ENCODE measurements around the gene HOXC4. TPM values are rescaled to one million over a fixed set of nuclear protein-coding genes. Genes with fewer than 3 reads are reported as not detected.
A peak's percentile ranks its signal among the peaks of the same experiment; 100 is the strongest.
"Not testable (repeated sequence)": the region's sequence is repeated elsewhere in the genome, so short reads cannot be mapped to it uniquely, and the experiment has no call there.

Gene HOXC4
- total and polyA plus RNA-seq, 10 donors: 0.49 to 2.6 (median 1.4) TPM

- H3K36me3 ChIP-seq; intact Hi-C loops (cut with DNase I; ENCODE audit: low total_unique reads); H3K9me3 ChIP-seq: not testable (repeated sequence)
- WGBS, 5 donors: 7 to 15% (median 9%) methylated on average over 33 to 35 of the region's 35 CpGs
- Histone ChIP-seq H3K4me1 (peaks cover 0 to 14% (median 8%) of the 10 kb centered on the region in 6 donors), H3K4me3 (peak overlapping the region in 7 of 8 donors; percentile 13 to 63 (median 26)), H3K27ac (peak overlapping the region; percentile 42 to 85 (median 76)), H3K27me3 (replicated peaks in 1 of 7) (peaks cover 0 to 22% (median 0%) of the 10 kb centered on the region in 7 donors)
- TF ChIP-seq POLR2AphosphoS5 (IDR thresholded peaks at IDR 0.05): peak in 1 of 3 donors; percentile 49
- peak; percentile 84 for DNase-seq
Observed at GRCh38 chr12:54081581-54082396, 28.2 kb downstream of the HOXC4 start.

- intact Hi-C loops (cut with DNase I; ENCODE audit: low total_unique reads): no loop called here
- WGBS, 5 donors: 1 to 4% (median 2%) methylated on average over 16 to 33 of the region's 36 CpGs
- Histone ChIP-seq H3K9me3 (no peaks in the 10 kb centered on the region), H3K36me3 (no peaks in the 10 kb centered on the region), H3K4me1 (peaks cover 0 to 14% (median 8%) of the 10 kb centered on the region in 6 donors), H3K4me3 (peak overlapping the region in 5 of 8 donors; percentile 13 to 63 (median 27)), H3K27ac (peak overlapping the region in 7 of 8 donors; percentile 69 to 85 (median 80)), H3K27me3 (replicated peaks in 1 of 7) (peaks cover 0 to 22% (median 0%) of the 10 kb centered on the region in 7 donors)
- TF ChIP-seq CTCF (IDR thresholded peaks at IDR 0.05 in 8 of 11, conservative IDR thresholded peaks at IDR 0.05 in 3 of 11): no peak
- TF ChIP-seq POLR2AphosphoS5 (IDR thresholded peaks at IDR 0.05): peak in 2 of 3 donors; percentile 26 to 48
- DNase-seq: peak; percentile 83
Observed at GRCh38 chr12:54082397-54082892, 28.8 kb downstream of the HOXC4 start.

GRCh38 chr12:54088011-54088410 lies 34.4 kb downstream of the HOXC4 start:
- H3K4me1 ChIP-seq; H3K27ac ChIP-seq; DNase-seq; H3K4me3 ChIP-seq; intact Hi-C loops (cut with DNase I; ENCODE audit: low total_unique reads); H3K36me3 ChIP-seq; H3K9me3 ChIP-seq: not testable (repeated sequence)
- H3K27me3 ChIP-seq (replicated peaks in 1 of 7): peaks cover 0 to 50% (median 2%) of the 10 kb centered on the region in 7 donors

GRCh38 chr12:54089465-54089864 lies 35.8 kb downstream of the HOXC4 start:
- H3K4me1 ChIP-seq; H3K9me3 ChIP-seq; DNase-seq; H3K27ac ChIP-seq; H3K36me3 ChIP-seq; H3K4me3 ChIP-seq; intact Hi-C loops (cut with DNase I; ENCODE audit: low total_unique reads): not testable (repeated sequence)
- WGBS, 5 donors: 70 to 88% (median 77%) methylated on average over 6 of the region's 6 CpGs
- peaks cover 0 to 49% (median 2%) of the 10 kb centered on the region in 7 donors for H3K27me3 ChIP-seq (replicated peaks in 1 of 7)

GRCh38 chr12:54090312-54090711 lies 36.7 kb downstream of the HOXC4 start:
- H3K27ac ChIP-seq; H3K9me3 ChIP-seq; DNase-seq; intact Hi-C loops (cut with DNase I; ENCODE audit: low total_unique reads); H3K36me3 ChIP-seq; H3K4me1 ChIP-seq: not testable (repeated sequence)
- 1 to 8% (median 4%) methylated on average over 7 to 37 of the region's 37 CpGs for WGBS, 5 donors
- peaks cover 0 to 47% (median 2%) of the 10 kb centered on the region in 7 donors for H3K27me3 ChIP-seq (replicated peaks in 1 of 7)
- peak overlapping the region in 2 of 8 donors; percentile 11 to 52 for H3K4me3 ChIP-seq

- H3K36me3 ChIP-seq; intact Hi-C loops (cut with DNase I; ENCODE audit: low total_unique reads); H3K9me3 ChIP-seq; H3K4me1 ChIP-seq; DNase-seq; H3K27ac ChIP-seq; H3K4me3 ChIP-seq: not testable (repeated sequence)
- H3K27me3 ChIP-seq (replicated peaks in 1 of 7): peaks cover 0 to 39% (median 2%) of the 10 kb centered on the region in 7 donors
- WGBS, 5 donors: 21 to 46% (median 33%) methylated on average over 2 of the region's 2 CpGs
Observed at GRCh38 chr12:54092943-54093342, 39.3 kb downstream of the HOXC4 start.

GRCh38 chr12:54095928-54096327 lies 42.3 kb downstream of the HOXC4 start:
- DNase-seq; H3K4me1 ChIP-seq; H3K4me3 ChIP-seq; intact Hi-C loops (cut with DNase I; ENCODE audit: low total_unique reads); H3K9me3 ChIP-seq; H3K36me3 ChIP-seq; H3K27ac ChIP-seq: not testable (repeated sequence)
- peaks cover 0 to 29% (median 0%) of the 10 kb centered on the region in 7 donors for H3K27me3 ChIP-seq (replicated peaks in 1 of 7)
- 53 to 64% (median 62%) methylated on average over 4 to 5 of the region's 5 CpGs for WGBS, 5 donors

- H3K4me1 ChIP-seq; H3K4me3 ChIP-seq; DNase-seq; H3K9me3 ChIP-seq; H3K27ac ChIP-seq; intact Hi-C loops (cut with DNase I; ENCODE audit: low total_unique reads); H3K36me3 ChIP-seq: not testable (repeated sequence)
- H3K27me3 ChIP-seq (replicated peaks in 1 of 7): peaks cover 0 to 22% (median 0%) of the 10 kb centered on the region in 7 donors
- WGBS, 5 donors: 74 to 88% (median 79%) methylated on average over 2 of the region's 2 CpGs
Observed at GRCh38 chr12:54098644-54099043, 45.0 kb downstream of the HOXC4 start.

- H3K27ac ChIP-seq; H3K4me3 ChIP-seq; intact Hi-C loops (cut with DNase I; ENCODE audit: low total_unique reads); DNase-seq; H3K36me3 ChIP-seq; H3K9me3 ChIP-seq; H3K4me1 ChIP-seq: not testable (repeated sequence)
- 68 to 81% (median 72%) methylated on average over 6 of the region's 6 CpGs for WGBS, 5 donors
- peaks cover 0 to 29% (median 0%) of the 10 kb centered on the region in 7 donors for H3K27me3 ChIP-seq (replicated peaks in 1 of 7)
Observed at GRCh38 chr12:54100588-54100987, 47.0 kb downstream of the HOXC4 start.

- WGBS, 5 donors: 52 to 84% (median 79%) methylated on average over 5 to 6 of the region's 6 CpGs
Observed at GRCh38 chr12:54102223-54102622, 48.6 kb downstream of the HOXC4 start.

More at GRCh38 chr12:54102223-54102622, 48.6 kb downstream of the HOXC4 start:
- H3K4me3 ChIP-seq; H3K9me3 ChIP-seq; H3K36me3 ChIP-seq; H3K27ac ChIP-seq; intact Hi-C loops (cut with DNase I; ENCODE audit: low total_unique reads); DNase-seq: not testable (repeated sequence)
- H3K27me3 ChIP-seq (replicated peaks in 1 of 7): peaks cover 0 to 39% (median 11%) of the 10 kb centered on the region in 7 donors
- H3K4me1 ChIP-seq: peaks cover 0 to 11% (median 5%) of the 10 kb centered on the region in 6 donors

All from spleen (tissue), 11 donors.